WERI-Rb-1 (cell line): ENCODE results near the gene TEKT4.
A peak's percentile ranks its signal among the peaks of the same experiment; 100 is the strongest.

Source experiments
- DNase-seq: peaks from one replicate; pipeline ENCODE4 v3.0.0-alpha.2; 2020
- H3K27ac ChIP-seq: fragments of 250-450 bp; sonication (Bioruptor Pico); 2 replicates; pipeline ENCODE4 v1.5.1; 2020; ENCODE audit warnings: mild to moderate bottlenecking, moderate library complexity
- H3K27me3 ChIP-seq: fragments of 250-450 bp; sonication (Bioruptor Pico); 2 replicates; pipeline ENCODE4 v1.5.1; 2021; ENCODE audit warnings: mild to moderate bottlenecking, low read depth, moderate library complexity; ENCODE audit not compliant: insufficient read depth, severe bottlenecking
- H3K36me3 ChIP-seq: fragments of 250-450 bp; sonication (Bioruptor Pico); 2 replicates; pipeline ENCODE4 v1.5.1; 2020; ENCODE audit warnings: mild to moderate bottlenecking, moderate library complexity
- H3K4me3 ChIP-seq: 2 replicates; pipeline ENCODE4 v1.5.1; 2011; ENCODE audit warnings: low read depth, mild to moderate bottlenecking, control low read depth, low read length
- H3K9me3 ChIP-seq: fragments of 250-450 bp; sonication (Bioruptor Pico); 2 replicates; pipeline ENCODE4 v1.5.1; 2021; ENCODE audit warnings: mild to moderate bottlenecking, moderate library complexity; ENCODE audit not compliant: severe bottlenecking
- TF ChIP-seq, protein P1 (sequence below): IDR thresholded peaks from 2 replicates; pipeline ENCODE4 v1.5.1; 2011; ENCODE audit warnings: low read depth, mild to moderate bottlenecking, control low read depth, inconsistent platforms, low read length

Gene TEKT4

DNA sequence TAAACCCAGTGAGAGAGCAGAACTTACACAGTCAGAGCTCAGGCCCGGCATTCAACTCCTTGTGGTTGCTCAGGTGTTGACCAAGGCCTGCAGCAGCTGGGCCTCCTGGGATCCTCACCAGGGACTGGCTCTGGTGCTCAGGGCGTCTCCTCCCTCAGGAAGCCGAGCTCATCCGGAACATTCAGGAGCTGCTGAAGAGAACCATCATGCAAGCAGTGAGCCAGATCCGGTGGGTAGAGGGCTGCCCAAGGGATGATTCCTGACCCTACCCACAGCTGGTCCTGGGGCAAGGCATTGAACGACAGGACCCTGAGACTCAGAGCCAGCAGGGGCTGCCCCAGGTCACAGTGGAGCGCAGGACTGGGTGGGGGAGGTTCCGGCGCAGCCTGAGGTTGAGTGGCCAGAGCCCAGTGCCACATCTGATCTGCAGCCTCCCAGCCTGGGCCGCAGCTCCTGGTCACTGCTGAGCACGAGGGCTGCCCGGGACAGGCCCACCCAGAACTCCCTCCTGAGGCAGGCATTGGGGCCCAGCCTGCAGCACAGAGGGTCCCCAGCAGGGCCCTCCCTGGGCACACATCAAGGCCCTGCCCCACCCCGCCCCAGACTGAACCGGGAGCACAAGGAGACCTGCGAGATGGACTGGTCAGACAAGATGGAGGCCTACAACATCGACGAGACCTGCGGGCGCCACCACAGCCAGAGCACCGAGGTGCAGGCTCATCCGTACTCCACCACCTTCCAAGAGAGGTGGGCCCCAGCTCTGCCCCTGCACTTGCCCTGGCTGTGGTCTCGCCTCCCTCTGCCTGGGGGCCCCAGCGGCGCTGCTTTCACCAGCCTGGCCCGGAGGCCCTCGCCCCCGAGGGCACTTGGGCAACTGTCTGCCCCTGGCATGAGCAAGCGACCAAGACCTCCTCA is 2.4 kb downstream of the TEKT4 start:
- no peaks in the 10 kb centered on the region for H3K9me3 ChIP-seq
- no peak overlapping the region for H3K4me3 ChIP-seq
- TF ChIP-seq, protein P1, sequence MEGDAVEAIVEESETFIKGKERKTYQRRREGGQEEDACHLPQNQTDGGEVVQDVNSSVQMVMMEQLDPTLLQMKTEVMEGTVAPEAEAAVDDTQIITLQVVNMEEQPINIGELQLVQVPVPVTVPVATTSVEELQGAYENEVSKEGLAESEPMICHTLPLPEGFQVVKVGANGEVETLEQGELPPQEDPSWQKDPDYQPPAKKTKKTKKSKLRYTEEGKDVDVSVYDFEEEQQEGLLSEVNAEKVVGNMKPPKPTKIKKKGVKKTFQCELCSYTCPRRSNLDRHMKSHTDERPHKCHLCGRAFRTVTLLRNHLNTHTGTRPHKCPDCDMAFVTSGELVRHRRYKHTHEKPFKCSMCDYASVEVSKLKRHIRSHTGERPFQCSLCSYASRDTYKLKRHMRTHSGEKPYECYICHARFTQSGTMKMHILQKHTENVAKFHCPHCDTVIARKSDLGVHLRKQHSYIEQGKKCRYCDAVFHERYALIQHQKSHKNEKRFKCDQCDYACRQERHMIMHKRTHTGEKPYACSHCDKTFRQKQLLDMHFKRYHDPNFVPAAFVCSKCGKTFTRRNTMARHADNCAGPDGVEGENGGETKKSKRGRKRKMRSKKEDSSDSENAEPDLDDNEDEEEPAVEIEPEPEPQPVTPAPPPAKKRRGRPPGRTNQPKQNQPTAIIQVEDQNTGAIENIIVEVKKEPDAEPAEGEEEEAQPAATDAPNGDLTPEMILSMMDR = no peak
- no peak overlapping the region for H3K27ac ChIP-seq
- no peaks in the 10 kb centered on the region for H3K36me3 ChIP-seq
- no peak for DNase-seq
- H3K27me3 ChIP-seq = peaks cover 35% of the 10 kb centered on the region

DNA sequence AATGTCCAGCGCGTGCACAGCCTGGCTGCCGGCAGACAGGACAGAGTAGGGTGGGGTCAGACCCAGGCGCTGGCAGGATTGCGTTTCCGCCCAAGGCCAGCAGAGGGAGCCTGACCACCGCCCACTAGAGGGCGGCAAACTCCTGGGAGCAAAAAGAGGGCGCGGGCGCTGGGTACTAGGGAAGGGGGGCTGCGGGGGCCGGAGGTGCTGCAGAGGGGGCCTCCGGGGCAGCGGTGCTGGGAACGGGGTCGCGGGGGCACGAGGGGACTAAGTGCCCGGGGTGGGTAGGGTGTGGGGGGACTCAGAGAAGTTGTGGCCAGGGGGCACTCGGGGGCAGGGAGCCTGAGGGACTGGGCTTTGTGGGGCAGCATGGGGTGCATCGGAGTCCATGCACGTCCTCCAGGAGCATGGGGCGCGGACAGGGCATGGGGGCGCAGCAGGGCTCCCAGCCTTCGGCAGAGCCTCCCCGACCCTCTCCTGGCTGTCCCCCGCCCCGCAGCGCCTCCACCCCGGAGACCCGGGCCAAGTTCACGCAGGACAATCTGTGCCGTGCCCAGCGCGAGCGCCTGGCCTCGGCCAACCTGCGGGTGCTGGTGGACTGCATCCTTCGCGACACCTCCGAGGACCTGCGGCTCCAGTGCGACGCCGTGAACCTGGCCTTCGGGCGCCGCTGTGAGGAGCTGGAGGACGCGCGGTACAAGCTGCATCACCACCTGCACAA is 3.2 kb downstream of the TEKT4 start:
- TF ChIP-seq, protein P1 = peak; percentile 97
- Histone ChIP-seq H3K9me3 (no peaks in the 10 kb centered on the region), H3K36me3 (no peaks in the 10 kb centered on the region), H3K27ac (no peak overlapping the region), H3K27me3 (peaks cover 35% of the 10 kb centered on the region), H3K4me3 (no peak overlapping the region)
- peak; percentile 79 for DNase-seq

DNA sequence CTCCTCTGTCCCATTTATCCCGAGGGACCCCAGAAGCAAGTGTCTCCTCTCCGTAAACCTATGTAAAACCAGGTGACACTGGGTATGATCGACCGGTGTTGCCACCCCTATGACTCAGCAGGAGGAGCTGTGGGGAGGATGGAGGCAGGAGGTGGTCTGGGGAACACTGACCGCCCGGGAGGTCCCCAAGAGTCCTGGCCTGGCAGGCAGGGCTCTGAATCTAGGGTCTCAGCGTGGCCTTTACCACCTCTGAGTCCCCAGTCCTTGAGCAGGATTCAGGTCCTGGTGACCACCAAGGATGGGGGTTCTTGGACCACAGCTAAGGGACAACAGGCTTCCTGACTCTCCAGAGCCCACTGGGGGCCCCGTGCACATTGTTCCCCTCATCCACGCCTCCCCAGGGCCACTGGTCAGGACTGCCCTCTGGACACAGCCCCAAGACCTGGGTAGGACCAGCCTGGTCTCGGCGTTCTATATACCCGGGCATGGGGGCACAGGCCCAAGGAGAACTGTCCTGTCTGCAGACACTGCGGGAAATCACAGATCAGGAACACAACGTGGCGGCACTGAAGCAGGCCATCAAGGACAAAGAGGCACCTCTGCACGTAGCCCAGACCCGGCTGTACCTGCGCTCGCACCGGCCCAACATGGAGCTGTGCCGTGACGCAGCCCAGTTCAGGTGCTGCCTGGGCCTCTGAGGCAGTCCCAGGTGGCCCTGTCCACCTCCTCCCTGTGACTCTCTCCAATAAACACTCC is 4.0 kb downstream of the TEKT4 start:
- H3K27ac ChIP-seq = no peak overlapping the region
- TF ChIP-seq, protein P1 = no peak
- no peaks in the 10 kb centered on the region for H3K9me3 ChIP-seq
- no peak overlapping the region for H3K4me3 ChIP-seq
- DNase-seq = no peak
- H3K36me3 ChIP-seq = no peaks in the 10 kb centered on the region
- H3K27me3 ChIP-seq = peaks cover 35% of the 10 kb centered on the region

DNA sequence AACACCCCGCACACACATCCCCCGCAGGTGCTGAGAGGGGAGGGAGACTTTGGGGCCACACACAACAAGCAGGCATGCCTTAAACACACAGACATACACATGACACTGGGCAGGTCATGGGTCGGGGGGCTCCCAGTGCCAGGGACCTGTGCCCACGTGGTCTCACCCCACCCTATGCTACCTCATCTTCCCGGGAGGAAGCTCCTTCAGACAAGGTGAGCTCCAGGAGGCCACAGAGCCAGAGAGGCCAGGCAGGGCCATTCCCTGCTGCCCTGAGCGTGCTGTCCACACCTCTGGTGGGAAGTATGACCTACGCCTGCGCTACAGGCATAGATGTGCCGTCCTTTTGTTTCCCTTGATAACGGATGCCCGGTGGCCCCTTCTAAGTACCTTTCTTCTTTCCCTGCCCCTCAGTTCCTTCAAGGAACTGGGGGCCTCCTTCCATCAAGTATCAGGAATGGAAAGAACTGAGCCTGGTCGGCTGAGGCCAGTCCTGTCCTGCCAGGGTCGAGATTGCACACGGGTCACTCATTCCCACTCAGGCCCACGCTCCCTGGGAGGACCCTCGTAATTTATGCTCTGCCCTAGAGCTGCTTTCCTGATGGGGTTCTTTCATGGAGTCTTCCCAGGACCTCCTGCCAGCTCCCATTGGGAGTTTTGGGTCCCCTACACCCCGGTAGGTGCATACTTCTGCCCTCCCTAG is 4.7 kb downstream of the TEKT4 start:
- TF ChIP-seq, protein P1 = no peak
- H3K27me3 ChIP-seq = peaks cover 30% of the 10 kb centered on the region
- H3K27ac ChIP-seq = no peak overlapping the region
- H3K36me3 ChIP-seq = no peaks in the 10 kb centered on the region
- H3K4me3 ChIP-seq = no peak overlapping the region
- no peak for DNase-seq
- no peaks in the 10 kb centered on the region for H3K9me3 ChIP-seq

DNA sequence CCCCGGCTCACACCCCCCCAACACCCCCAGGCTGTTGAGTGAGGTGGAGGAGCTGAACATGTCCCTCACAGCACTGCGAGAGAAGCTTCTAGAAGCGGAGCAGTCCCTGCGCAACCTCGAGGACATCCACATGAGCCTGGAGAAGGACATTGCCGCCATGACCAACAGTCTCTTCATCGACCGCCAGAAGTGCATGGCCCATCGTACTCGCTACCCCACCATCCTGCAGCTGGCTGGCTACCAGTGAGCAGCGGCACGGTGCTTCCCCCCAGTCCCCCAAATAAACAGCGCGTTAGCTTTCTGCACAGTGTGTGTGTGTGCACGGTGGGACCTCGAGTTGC is 5.3 kb downstream of the TEKT4 start:
- H3K4me3 ChIP-seq = no peak overlapping the region
- no peaks in the 10 kb centered on the region for H3K36me3 ChIP-seq
- peaks cover 26% of the 10 kb centered on the region for H3K27me3 ChIP-seq
- no peaks in the 10 kb centered on the region for H3K9me3 ChIP-seq
- H3K27ac ChIP-seq = no peak overlapping the region
- TF ChIP-seq, protein P1 = no peak
- no peak for DNase-seq
